Activated B cell treated with CpG ODN at 0.5 μM for 24 hours (primary cell): ENCODE measurements around the gene RIMKLA. TPM values are rescaled to one million over a fixed set of nuclear protein-coding genes. Genes with fewer than 3 reads are reported as not detected.

Source experiments
- ATAC-seq: fragments of 200-7000 bp; cut with Tn5 transposase; one replicate; pipeline ENCODE4 v1.10.0; 2021; ENCODE audit warnings: low read depth, mild to moderate bottlenecking, moderate library complexity
- CTCF ChIA-PET: fragments of 350-600 bp; sonication (Branson Sonifier 250); formaldehyde crosslinking; loops from one replicate; lab custom pipeline; 2021; ENCODE audit warnings: antibody characterized with exemption; lab: Charles Lee
- POLR2A ChIA-PET: fragments of 350-600 bp; sonication (Branson Sonifier 250); formaldehyde crosslinking; loops from one replicate; lab custom pipeline; 2021; ENCODE audit warnings: antibody characterized with exemption; lab: Charles Lee
- DNase-seq: peaks from one replicate; pipeline ENCODE4 v3.0.0; 2022
- H3K27ac Mint-ChIP-seq: one replicate; pipeline ENCODE4 v1.8.0; 2020; ENCODE audit warnings: mixed read lengths
- H3K27me3 Mint-ChIP-seq: one replicate; pipeline ENCODE4 v1.8.0; 2021; ENCODE audit warnings: mixed read lengths
- H3K36me3 Mint-ChIP-seq: one replicate; pipeline ENCODE4 v1.8.0; 2021; ENCODE audit warnings: low read depth, mixed read lengths
- H3K4me1 Mint-ChIP-seq: one replicate; pipeline ENCODE4 v1.8.0; 2021; ENCODE audit warnings: mixed read lengths
- H3K4me3 Mint-ChIP-seq: one replicate; pipeline ENCODE4 v1.8.0; 2020; ENCODE audit warnings: mild to moderate bottlenecking, mixed read lengths
- H3K9me3 Mint-ChIP-seq: one replicate; pipeline ENCODE4 v1.8.0; 2020; ENCODE audit warnings: mixed read lengths
- CTCF ChIP-seq: fragments of 200-600 bp; IDR thresholded peaks from one replicate; pipeline ENCODE4 v1.8.0; 2022; ENCODE audit warnings: antibody characterized with exemption, mild to moderate bottlenecking
- intact Hi-C: fragments of 100-400 bp; cut with micrococcal nuclease; formaldehyde crosslinking; loops from one replicate; pipeline ENCODE4 v1.15.1; 2024
- total RNA-seq: library from RNA; stranded (reverse); gene quantifications from 2 replicates; pipeline ENCODE4 v1.2.3, GENCODE V29; 2022

Gene RIMKLA
- total RNA-seq, 1 donor from 2014 or later: 0.02 TPM

GRCh38 chr1:42370876-42371549 lies 9.6 kb upstream of the RIMKLA start:
- no peak overlapping the region for H3K4me3 Mint-ChIP-seq
- CTCF ChIA-PET: no interaction called here
- H3K27ac Mint-ChIP-seq: no peak overlapping the region
- H3K9me3 Mint-ChIP-seq: no peaks in the 10 kb centered on the region
- no peak for TF ChIP-seq CTCF
- POLR2A ChIA-PET: no interaction called here
- DNase-seq (no peak), ATAC-seq (no peak)
- intact Hi-C loops: no loop called here
- H3K27me3 Mint-ChIP-seq: peaks cover 28% of the 10 kb centered on the region
- no peaks in the 10 kb centered on the region for H3K36me3 Mint-ChIP-seq
- H3K4me1 Mint-ChIP-seq: no peaks in the 10 kb centered on the region

- TF ChIP-seq CTCF: no peak
- H3K9me3 Mint-ChIP-seq: no peaks in the 10 kb centered on the region
- no peaks in the 10 kb centered on the region for H3K4me1 Mint-ChIP-seq
- ChIA-PET POLR2A (no interaction called here), CTCF (no interaction called here)
- no peak overlapping the region for H3K4me3 Mint-ChIP-seq
- H3K27ac Mint-ChIP-seq: no peak overlapping the region
- ATAC-seq: no peak
- DNase-seq: no peak
- intact Hi-C loops: no loop called here
- peaks cover 33% of the 10 kb centered on the region for H3K27me3 Mint-ChIP-seq
- H3K36me3 Mint-ChIP-seq: no peaks in the 10 kb centered on the region
Measured at GRCh38 chr1:42372796-42373195, 7.8 kb upstream of the RIMKLA start.

- Mint-ChIP-seq H3K36me3 (no peaks in the 10 kb centered on the region), H3K27me3 (peaks cover 45% of the 10 kb centered on the region), H3K4me1 (peaks cover 9% of the 10 kb centered on the region), H3K27ac (no peak overlapping the region), H3K4me3 (peak overlapping the region; percentile 78), H3K9me3 (no peaks in the 10 kb centered on the region)
- intact Hi-C loops: no loop called here
- no peak for ATAC-seq
- no peak for TF ChIP-seq CTCF
- ChIA-PET POLR2A (no interaction called here), CTCF (no interaction called here)
- peak; percentile 14 for DNase-seq
Measured at GRCh38 chr1:42379794-42380585, 602 bp upstream of the RIMKLA start.

GRCh38 chr1:42381280-42381673 lies 685 bp downstream of the RIMKLA start:
- POLR2A ChIA-PET: no interaction called here
- peak overlapping the region; percentile 78 for H3K4me3 Mint-ChIP-seq
- peaks cover 9% of the 10 kb centered on the region for H3K4me1 Mint-ChIP-seq
- ATAC-seq (no peak), DNase-seq (no peak)
- H3K9me3 Mint-ChIP-seq: no peaks in the 10 kb centered on the region
- intact Hi-C loops: no loop called here
- H3K36me3 Mint-ChIP-seq: no peaks in the 10 kb centered on the region
- H3K27ac Mint-ChIP-seq: no peak overlapping the region
- peaks cover 44% of the 10 kb centered on the region for H3K27me3 Mint-ChIP-seq
- CTCF ChIA-PET: no interaction called here
- TF ChIP-seq CTCF: no peak

- DNase-seq (no peak), ATAC-seq (no peak)
- POLR2A ChIA-PET: no interaction called here
- CTCF ChIA-PET: no interaction called here
- no peak for TF ChIP-seq CTCF
- H3K4me3 Mint-ChIP-seq: no peak overlapping the region
- H3K4me1 Mint-ChIP-seq: peaks cover 4% of the 10 kb centered on the region
- H3K27ac Mint-ChIP-seq: no peak overlapping the region
- intact Hi-C loops: no loop called here
- no peaks in the 10 kb centered on the region for H3K9me3 Mint-ChIP-seq
- peaks cover 28% of the 10 kb centered on the region for H3K27me3 Mint-ChIP-seq
- no peaks in the 10 kb centered on the region for H3K36me3 Mint-ChIP-seq
Measured at GRCh38 chr1:42385283-42385682, 4.7 kb downstream of the RIMKLA start.
